ENCODE data around the gene ZNF425. TPM values are rescaled to one million over a fixed set of nuclear protein-coding genes. Genes with fewer than 3 reads are reported as not detected.

The ZNF425 gene
- total and polyA plus RNA-seq, 7 experiments from 2014 or later, result 0.26 to 4.9 (median 1.0) TPM

- Histone ChIP-seq H3K36me3 (ENCODE audit: control insufficient read depth in 2 of 3, insufficient read depth in 3 of 3, low read length in 3 of 3) (no peaks in the 10 kb centered on the region), H3K4me3 (ENCODE audit: low read length) (no peak overlapping the region), H3K27ac (ENCODE audit: low read depth, low read length) (no peak overlapping the region), H3K4me1 (ENCODE audit: control insufficient read depth in 2 of 2, insufficient read depth in 2 of 2, low read length in 2 of 2) (peaks cover 0 to 10% of the 10 kb centered on the region in 2 donors), H3K9me3 (ENCODE audit: control insufficient read depth in 2 of 3, low read length in 3 of 3) (no peaks in the 10 kb centered on the region), H3K27me3 (ENCODE audit: control insufficient read depth in 2 of 2, insufficient read depth in 2 of 2, low read length in 2 of 2) (no peaks in the 10 kb centered on the region)
- H3K27me3 Mint-ChIP-seq, result no peaks in the 10 kb centered on the region
- ATAC-seq (no peak), DNase-seq (no peak)
- no peak overlapping the region for H3K4me3 Mint-ChIP-seq
- ChIA-PET POLR2A (interaction anchor here (0.7 kb wide), 2 partner anchors 113 to 503 kb away, joined by 3 to 5 read pairs; partner anchors contain the start of gene PDIA4), CTCF (interaction anchor here (0.7 to 1.6 kb wide), 2 partner anchors 15 to 225 kb away, joined by 3 to 4 read pairs; partner anchors contain the start of gene ZNF425)
- intact Hi-C loops (cut with micrococcal nuclease), result loop anchor here in 1 of 2 donors (10.0 kb wide), 1 partner anchor 1944 kb away; the partner anchor contains the start of genes AGAP3, FASTK and TMUB1
- peaks cover 7 to 19% (median 11%) of the 10 kb centered on the region in 7 donors for H3K4me1 Mint-ChIP-seq
- peaks cover 0 to 5% (median 0%) of the 10 kb centered on the region in 5 donors for H3K36me3 Mint-ChIP-seq
- no peaks in the 10 kb centered on the region for H3K9me3 Mint-ChIP-seq
- H3K27ac Mint-ChIP-seq, result no peak overlapping the region
These were observed 14.7 kb upstream of the ZNF425 start for GRCh38 chr7:149140831-149141230.

- Mint-ChIP-seq H3K4me3 (no peak overlapping the region), H3K9me3 (peaks cover 0 to 7% (median 0%) of the 10 kb centered on the region in 11 donors), H3K4me1 (peaks cover 0 to 3% (median 0%) of the 10 kb centered on the region in 7 donors), H3K27ac (no peak overlapping the region), H3K36me3 (peaks cover 0 to 20% (median 11%) of the 10 kb centered on the region in 5 donors), H3K27me3 (no peaks in the 10 kb centered on the region)
- POLR2A ChIA-PET, result interaction anchor here (0.8 to 1.1 kb wide), 2 partner anchors 10 kb away, joined by 7 read pairs; partner anchors contain the start of gene ZNF425
- no peaks in the 10 kb centered on the region for H3K27me3 ChIP-seq (ENCODE audit: control insufficient read depth in 2 of 2, insufficient read depth in 2 of 2, low read length in 2 of 2)
- H3K4me3 ChIP-seq (ENCODE audit: low read length), result no peak overlapping the region
- ATAC-seq, result no peak
- no peak overlapping the region for H3K27ac ChIP-seq (ENCODE audit: low read depth, low read length)
- intact Hi-C loops (cut with micrococcal nuclease), result no loop called here
- H3K9me3 ChIP-seq (ENCODE audit: control insufficient read depth in 2 of 3, low read length in 3 of 3), result peaks cover 0 to 4% (median 0%) of the 10 kb centered on the region in 3 experiments
- CTCF ChIA-PET, result no interaction called here
- H3K36me3 ChIP-seq (ENCODE audit: control insufficient read depth in 2 of 3, insufficient read depth in 3 of 3, low read length in 3 of 3), result peaks cover 0 to 4% (median 0%) of the 10 kb centered on the region in 3 experiments
- no peaks in the 10 kb centered on the region for H3K4me1 ChIP-seq (ENCODE audit: control insufficient read depth in 2 of 2, insufficient read depth in 2 of 2, low read length in 2 of 2)
- no peak for DNase-seq
These were observed 10.0 kb upstream of the ZNF425 start for GRCh38 chr7:149136118-149136517.

DNA sequence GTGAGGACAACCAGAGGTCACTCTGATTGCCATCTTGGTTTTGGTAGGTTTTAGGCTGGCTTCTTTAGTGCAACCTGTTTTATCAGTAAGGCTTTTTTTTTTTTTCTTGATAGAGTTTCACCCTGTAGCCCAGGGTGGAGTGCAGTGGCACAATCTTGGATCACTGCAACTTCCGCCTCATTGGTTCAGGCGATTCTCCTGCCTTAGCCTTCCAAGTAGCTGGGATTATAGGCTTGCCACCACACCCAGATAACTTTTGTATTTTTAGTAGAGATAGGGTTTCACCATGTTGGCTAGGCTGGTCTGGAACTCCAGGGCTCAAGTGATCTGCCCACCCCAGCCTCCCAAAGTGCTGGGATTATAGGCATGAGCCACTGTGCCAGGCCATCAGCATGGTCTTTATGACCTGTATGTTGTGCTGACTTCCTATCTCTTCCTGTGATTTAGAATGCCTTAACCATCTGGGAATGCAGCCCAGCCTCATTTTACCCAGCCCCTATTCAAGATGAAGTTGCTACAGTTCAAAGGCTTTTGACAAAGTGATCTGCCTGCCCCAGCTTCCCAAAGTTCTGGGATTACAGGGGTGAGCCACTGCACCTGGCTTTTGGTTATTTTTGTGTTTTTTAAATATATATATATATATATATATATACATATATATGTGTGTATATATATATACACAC lies 7.0 kb upstream of the ZNF425 start:
- DNase-seq, result no peak
- intact Hi-C loops (cut with micrococcal nuclease), result no loop called here
- Mint-ChIP-seq H3K27me3 (no peaks in the 10 kb centered on the region), H3K4me3 (no peak overlapping the region), H3K9me3 (peaks cover 0 to 15% (median 5%) of the 10 kb centered on the region in 11 donors), H3K27ac (no peak overlapping the region), H3K36me3 (peaks cover 7 to 41% (median 19%) of the 10 kb centered on the region in 5 donors), H3K4me1 (peaks cover 0 to 4% (median 2%) of the 10 kb centered on the region in 7 donors)
- Histone ChIP-seq H3K4me3 (ENCODE audit: low read length) (no peak overlapping the region), H3K4me1 (ENCODE audit: control insufficient read depth in 2 of 2, insufficient read depth in 2 of 2, low read length in 2 of 2) (no peaks in the 10 kb centered on the region), H3K9me3 (ENCODE audit: control insufficient read depth in 2 of 3, low read length in 3 of 3) (peaks cover 0 to 15% (median 6%) of the 10 kb centered on the region in 3 experiments), H3K36me3 (ENCODE audit: control insufficient read depth in 2 of 3, insufficient read depth in 3 of 3, low read length in 3 of 3) (peaks cover 0 to 15% (median 3%) of the 10 kb centered on the region in 3 experiments), H3K27me3 (ENCODE audit: control insufficient read depth in 2 of 2, insufficient read depth in 2 of 2, low read length in 2 of 2) (no peaks in the 10 kb centered on the region), H3K27ac (ENCODE audit: low read depth, low read length) (no peak overlapping the region)
- ChIA-PET POLR2A (interaction anchor here (2.2 kb wide), 1 partner anchor 14 kb away, joined by 13 read pairs; the partner anchor contains the start of gene ZNF398), CTCF (no interaction called here)
- ATAC-seq, result no peak

DNA sequence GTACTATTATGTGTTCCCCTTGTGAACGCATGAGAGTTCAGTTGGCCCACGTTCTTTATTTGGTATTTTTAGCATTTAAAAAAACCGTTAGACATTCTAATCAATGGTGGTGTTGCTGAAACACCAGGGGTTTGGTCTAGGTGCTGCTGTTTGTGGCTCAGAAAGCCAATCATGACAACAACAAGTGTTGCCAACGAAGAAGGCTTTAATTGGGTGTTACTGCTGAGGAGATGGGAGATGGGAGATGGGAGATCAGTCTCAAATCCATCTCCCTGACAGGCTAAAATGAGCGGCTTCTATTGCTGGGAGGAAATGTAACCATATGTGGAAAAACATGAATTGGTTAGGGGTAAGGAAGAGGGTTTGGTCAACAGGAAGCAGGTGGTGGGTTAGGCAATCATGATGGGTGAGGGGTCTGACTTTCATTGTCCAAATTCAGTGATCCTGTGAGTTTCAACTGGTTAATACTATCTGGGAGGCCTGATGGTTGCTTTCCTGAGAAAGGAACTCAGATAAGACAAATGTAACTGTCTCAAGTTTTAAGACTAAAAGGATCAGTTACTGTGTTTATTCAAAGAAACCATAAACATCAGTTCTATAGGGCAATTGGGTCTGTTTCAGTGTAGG lies 4.6 kb upstream of the ZNF425 start:
- H3K4me1 Mint-ChIP-seq, result peaks cover 6 to 15% (median 10%) of the 10 kb centered on the region in 7 donors
- H3K4me1 ChIP-seq (ENCODE audit: control insufficient read depth in 2 of 2, insufficient read depth in 2 of 2, low read length in 2 of 2), result no peaks in the 10 kb centered on the region
- ChIA-PET POLR2A (no interaction called here), CTCF (interaction anchor here (0.9 kb wide), 1 partner anchor 16 kb away, joined by 3 read pairs; the partner anchor contains the start of gene ZNF398)
- DNase-seq (no peak), ATAC-seq (no peak)
- H3K4me3 Mint-ChIP-seq, result peak overlapping the region in 1 of 10 donors; percentile 51
- H3K27me3 ChIP-seq (ENCODE audit: control insufficient read depth in 2 of 2, insufficient read depth in 2 of 2, low read length in 2 of 2), result no peaks in the 10 kb centered on the region
- peaks cover 7 to 50% (median 19%) of the 10 kb centered on the region in 5 donors for H3K36me3 Mint-ChIP-seq
- intact Hi-C loops (cut with micrococcal nuclease), result no loop called here
- H3K27me3 Mint-ChIP-seq, result no peaks in the 10 kb centered on the region
- H3K9me3 Mint-ChIP-seq, result peaks cover 0 to 15% (median 5%) of the 10 kb centered on the region in 11 donors
- H3K9me3 ChIP-seq (ENCODE audit: control insufficient read depth in 2 of 3, low read length in 3 of 3), result peaks cover 0 to 15% (median 6%) of the 10 kb centered on the region in 3 experiments
- no peak overlapping the region for H3K4me3 ChIP-seq (ENCODE audit: low read length)
- H3K36me3 ChIP-seq (ENCODE audit: control insufficient read depth in 2 of 3, insufficient read depth in 3 of 3, low read length in 3 of 3), result peaks cover 0 to 23% (median 3%) of the 10 kb centered on the region in 3 experiments
- H3K27ac Mint-ChIP-seq, result no peak overlapping the region
- H3K27ac ChIP-seq (ENCODE audit: low read depth, low read length), result no peak overlapping the region

DNA sequence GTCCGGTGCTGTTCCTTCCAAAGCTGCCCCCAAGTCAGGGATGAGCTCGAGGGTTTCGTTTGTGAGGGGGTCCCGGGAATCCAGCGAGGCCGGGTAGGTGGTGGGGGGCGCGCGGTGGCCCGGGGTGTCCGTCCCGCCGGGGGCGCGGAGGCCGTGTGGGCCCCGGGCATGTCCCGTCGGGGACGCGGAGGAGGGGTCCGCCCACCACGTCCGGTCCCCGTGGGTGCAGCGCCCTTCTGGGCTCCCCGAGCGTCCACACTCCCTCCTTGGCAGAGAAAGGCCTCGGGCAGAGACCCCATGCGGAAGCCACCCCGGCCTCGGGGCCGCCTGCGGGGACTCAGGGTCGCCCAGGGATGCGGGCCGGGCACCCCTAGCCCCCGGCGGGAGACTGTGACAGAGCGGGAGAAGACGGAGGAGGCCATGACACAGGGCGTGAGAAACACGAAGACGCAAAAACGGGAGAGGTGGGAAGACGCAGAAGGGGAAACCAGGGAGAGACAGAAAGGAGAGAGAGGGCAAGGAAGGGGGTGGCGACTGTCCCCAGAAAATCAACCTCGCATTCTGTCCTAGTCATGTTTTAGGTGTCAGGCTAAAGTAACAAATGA lies 640 bp upstream of the ZNF425 start:
- Mint-ChIP-seq H3K4me1 (peaks cover 19 to 28% (median 22%) of the 10 kb centered on the region in 7 donors), H3K27me3 (no peaks in the 10 kb centered on the region), H3K9me3 (peaks cover 0 to 14% (median 5%) of the 10 kb centered on the region in 11 donors), H3K4me3 (peak overlapping the region; percentile 91 to 100 (median 100)), H3K27ac (peak overlapping the region; percentile 90 to 100 (median 98)), H3K36me3 (peaks cover 7 to 42% (median 13%) of the 10 kb centered on the region in 5 donors)
- no peaks in the 10 kb centered on the region for H3K4me1 ChIP-seq (ENCODE audit: control insufficient read depth in 2 of 2, insufficient read depth in 2 of 2, low read length in 2 of 2)
- H3K27me3 ChIP-seq (ENCODE audit: control insufficient read depth in 2 of 2, insufficient read depth in 2 of 2, low read length in 2 of 2), result no peaks in the 10 kb centered on the region
- POLR2A ChIA-PET, result interaction anchor here (0.5 to 3.0 kb wide), 11 partner anchors 9 to 428 kb away, joined by 3 to 65 read pairs (median 6); partner anchors contain the start of genes CUL1, ZNF398 and ZNF786
- intact Hi-C loops (cut with micrococcal nuclease), result loop anchor here (1.0 to 10.0 kb wide), 22 partner anchors 21 to 1902 kb away; partner anchors contain the start of genes PDIA4 (in 2 of the 2), ZNF398 (in 2 of the 2), ZNF746 (in 2 of the 2) and ZNF783 (in 2 of the 2)
- peak; percentile 41 for ATAC-seq
- H3K9me3 ChIP-seq (ENCODE audit: control insufficient read depth in 2 of 3, low read length in 3 of 3), result peaks cover 0 to 15% (median 6%) of the 10 kb centered on the region in 3 experiments
- peak overlapping the region; percentile 91 for H3K27ac ChIP-seq (ENCODE audit: low read depth, low read length)
- peak overlapping the region; percentile 99 for H3K4me3 ChIP-seq (ENCODE audit: low read length)
- DNase-seq, result peak in 6 of 9 donors; percentile 29 to 85 (median 42)
- peaks cover 0 to 23% (median 3%) of the 10 kb centered on the region in 3 experiments for H3K36me3 ChIP-seq (ENCODE audit: control insufficient read depth in 2 of 3, insufficient read depth in 3 of 3, low read length in 3 of 3)
- CTCF ChIA-PET, result interaction anchor here (0.8 to 1.8 kb wide), 2 partner anchors 13 to 20 kb away, joined by 4 to 7 read pairs; partner anchors contain the start of gene ZNF398

All from naive thymus-derived CD4-positive, alpha-beta T cell (primary cell).